NCI-H774 (cell line): Measurements from ENCODE around the gene TIGD1.
"Not testable (repeated sequence)": the region's sequence is repeated elsewhere in the genome, so short reads cannot be mapped to it uniquely, and the experiment has no call there.

Experiments
- DNase-seq: peaks from one replicate; lab custom pipeline; 2025; lab: John Stamatoyannopoulos, UW

Gene TIGD1

DNA sequence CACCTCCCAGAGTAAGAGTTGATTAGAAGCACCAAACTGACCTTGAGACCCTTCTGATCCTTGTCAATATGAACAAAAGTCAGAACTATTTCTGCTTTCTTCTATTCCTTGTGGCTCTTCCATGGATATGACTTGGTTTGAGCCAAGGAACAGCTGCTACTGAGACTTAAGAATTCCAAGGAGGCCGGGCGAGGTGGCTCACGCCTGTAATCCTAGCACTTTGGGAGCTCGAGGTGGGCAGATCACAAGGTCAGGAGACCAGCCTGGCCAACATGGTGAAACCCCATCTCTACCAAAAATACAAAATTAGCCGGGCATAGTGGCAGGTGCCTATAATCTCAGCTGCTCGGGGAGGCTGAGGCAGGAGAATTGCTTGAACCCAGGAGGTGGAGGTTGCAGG is 20.1 kb upstream of the TIGD1 start:
- not testable (repeated sequence) for DNase-seq

DNA sequence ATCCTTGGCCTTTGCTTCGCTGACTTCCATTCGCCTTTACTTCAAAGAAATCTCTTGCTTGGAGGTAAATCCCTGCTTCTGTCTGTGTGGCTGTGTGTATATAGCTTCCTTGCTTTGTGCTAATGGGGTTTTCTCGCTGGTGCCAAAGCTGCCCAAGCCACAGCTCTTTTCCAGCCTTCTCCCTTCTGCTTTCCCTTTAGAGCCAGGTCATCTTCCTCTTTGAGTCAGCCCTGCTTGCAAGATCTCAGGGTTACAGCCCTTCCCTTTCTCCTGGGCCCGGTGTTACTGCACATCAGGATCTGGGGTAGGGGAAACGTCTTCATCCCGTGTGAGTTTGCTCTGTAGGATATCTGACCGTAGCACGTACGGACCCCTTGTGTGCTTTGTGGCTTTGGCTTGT is 19.2 kb upstream of the TIGD1 start:
- DNase-seq = no peak

GRCh38 chr2:232568161-232568560 is 17.8 kb upstream of the TIGD1 start:
- DNase-seq = no peak

DNA sequence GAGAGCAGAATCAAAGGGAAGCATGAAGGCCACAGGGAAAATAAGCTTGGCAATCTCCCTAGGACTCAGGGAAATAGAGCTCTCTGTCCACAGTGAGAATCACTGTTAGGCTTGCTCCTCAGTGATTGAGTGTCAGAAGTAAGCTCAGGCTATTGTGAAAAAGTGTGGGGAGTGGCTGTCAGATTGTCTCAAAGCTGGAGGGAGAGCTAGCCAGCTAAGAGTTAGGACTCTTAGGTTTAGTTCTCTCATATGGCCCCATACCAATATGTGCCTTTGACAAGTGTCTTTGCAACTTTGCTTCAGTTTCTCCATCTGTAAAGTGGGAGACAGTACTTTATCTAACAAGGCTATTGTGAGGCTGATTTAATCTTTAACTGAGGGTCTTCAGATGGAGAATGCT is 17.4 kb upstream of the TIGD1 start:
- no peak for DNase-seq

GRCh38 chr2:232563580-232563979 is 13.2 kb upstream of the TIGD1 start:
- DNase-seq = no peak

DNA sequence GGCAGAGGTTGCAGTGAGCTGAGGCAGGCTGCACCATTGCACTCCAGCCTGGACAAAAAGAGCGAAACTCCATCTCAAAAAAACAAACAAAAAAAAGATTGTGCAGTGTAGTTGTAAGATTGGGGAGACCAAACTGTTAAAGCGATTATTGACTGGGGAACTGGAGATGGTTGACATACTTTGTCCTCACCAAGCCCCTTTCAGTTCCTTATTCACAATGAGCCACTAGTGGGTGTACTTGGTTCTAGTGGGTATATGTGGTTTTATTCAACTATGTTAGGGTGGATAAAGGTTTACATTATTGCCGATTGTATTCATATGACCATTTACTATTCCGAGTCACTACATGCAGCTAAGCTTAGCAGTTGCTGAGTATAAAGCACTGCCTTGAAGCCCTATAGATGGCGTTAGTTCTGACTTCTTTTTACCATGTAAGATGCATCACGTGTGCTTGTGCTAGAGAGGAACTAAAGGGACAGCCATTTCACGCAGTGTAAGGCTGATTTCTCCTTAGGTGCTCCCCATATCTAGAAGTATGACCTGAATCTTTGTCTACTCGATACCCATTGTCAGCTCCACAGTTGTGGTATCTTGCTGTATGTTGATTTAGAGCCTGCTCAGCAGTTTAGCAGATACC is 12.3 kb upstream of the TIGD1 start:
- DNase-seq = no peak

DNA sequence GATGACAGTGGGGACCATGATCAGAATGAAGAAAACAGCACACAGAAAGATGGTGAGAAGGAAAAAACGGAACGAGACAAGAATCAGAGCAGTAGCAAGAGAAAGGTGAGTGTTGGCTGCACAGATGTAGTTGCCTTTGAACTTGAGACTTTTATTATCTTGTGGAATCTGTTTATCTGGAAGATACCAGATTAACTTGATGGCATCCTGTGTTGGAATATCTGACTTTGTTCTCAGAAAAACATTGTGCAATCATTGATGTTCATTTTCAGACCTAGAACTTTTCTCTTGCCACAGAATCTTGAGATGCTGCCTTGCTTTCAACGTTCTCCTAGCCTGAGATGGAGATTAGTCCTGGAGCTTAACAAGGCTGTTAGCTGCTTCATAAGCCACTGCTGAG is 6.1 kb upstream of the TIGD1 start:
- no peak for DNase-seq

GRCh38 chr2:232551776-232552175 is 1.4 kb upstream of the TIGD1 start:
- DNase-seq = no peak

DNA sequence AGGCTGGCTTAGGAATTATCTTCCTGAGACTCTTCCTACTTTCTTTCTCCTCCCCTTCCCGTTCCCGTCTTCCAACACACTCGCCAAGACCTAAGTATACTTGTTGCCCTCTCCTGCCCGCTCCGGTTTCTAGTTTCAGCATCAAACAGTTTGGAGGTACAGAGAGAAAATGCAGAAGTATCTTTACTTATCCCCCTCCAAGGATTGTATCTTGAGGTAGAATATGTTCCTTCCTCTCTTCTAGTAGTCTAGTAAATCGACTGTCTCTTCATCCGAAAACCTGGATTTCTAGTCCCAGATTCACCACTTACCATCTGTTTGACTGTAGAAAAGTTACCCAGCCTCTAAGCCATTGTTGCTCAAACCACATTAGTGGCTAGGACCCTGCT is 887 bp upstream of the TIGD1 start:
- DNase-seq = no peak

DNA sequence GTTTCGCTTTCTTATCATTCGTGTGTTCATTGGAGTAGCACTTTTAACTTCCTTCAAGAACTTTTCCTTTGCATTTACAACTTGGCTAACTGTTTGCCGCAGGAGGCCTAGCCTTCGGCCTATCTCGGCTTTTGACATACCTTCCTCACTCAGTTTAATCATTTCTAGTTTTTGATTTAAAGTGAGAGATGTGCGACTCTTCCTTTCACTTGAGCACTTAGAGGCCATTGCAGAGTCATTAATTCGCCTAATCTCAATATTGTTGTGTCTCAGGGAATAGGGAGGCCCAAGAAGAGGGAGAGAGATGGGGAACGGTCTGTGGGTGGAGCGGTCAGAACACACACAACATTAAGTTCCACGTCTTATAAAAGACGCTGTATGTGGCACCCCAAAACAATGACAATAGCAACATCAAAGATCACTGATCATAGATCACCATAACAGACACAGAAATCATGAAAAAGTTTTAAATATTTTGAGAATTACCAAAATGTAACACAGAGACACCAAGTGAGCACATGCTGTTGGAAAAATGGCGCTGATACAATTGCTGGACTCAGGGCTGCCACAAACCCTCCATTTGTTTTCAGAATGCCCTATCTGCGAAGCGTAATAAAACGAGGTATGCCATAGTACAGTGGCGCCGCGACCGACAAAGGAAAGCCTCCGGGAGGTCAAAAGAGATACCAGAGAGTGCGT is 553 bp downstream of the TIGD1 start:
- peak; percentile 35 for DNase-seq

DNA sequence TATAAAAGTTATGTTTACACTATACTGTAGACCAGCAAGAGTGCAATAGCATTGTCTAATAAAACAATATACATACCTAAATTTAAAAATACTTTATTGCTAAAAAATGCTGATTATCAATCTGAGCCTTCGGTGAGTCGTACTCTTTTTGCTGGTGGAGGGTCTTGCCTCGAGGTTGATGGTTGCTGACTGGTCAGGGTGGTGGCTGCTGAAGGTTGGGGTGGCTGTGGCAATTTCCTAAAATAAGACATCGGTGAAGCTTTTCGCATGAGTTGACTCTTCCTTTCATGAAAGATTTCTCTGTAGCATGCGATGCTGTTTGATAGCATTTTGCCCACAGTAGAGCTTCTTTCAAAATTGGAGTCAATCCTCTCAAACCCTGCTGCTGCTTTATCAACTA is 2.4 kb downstream of the TIGD1 start:
- DNase-seq = no peak

DNA sequence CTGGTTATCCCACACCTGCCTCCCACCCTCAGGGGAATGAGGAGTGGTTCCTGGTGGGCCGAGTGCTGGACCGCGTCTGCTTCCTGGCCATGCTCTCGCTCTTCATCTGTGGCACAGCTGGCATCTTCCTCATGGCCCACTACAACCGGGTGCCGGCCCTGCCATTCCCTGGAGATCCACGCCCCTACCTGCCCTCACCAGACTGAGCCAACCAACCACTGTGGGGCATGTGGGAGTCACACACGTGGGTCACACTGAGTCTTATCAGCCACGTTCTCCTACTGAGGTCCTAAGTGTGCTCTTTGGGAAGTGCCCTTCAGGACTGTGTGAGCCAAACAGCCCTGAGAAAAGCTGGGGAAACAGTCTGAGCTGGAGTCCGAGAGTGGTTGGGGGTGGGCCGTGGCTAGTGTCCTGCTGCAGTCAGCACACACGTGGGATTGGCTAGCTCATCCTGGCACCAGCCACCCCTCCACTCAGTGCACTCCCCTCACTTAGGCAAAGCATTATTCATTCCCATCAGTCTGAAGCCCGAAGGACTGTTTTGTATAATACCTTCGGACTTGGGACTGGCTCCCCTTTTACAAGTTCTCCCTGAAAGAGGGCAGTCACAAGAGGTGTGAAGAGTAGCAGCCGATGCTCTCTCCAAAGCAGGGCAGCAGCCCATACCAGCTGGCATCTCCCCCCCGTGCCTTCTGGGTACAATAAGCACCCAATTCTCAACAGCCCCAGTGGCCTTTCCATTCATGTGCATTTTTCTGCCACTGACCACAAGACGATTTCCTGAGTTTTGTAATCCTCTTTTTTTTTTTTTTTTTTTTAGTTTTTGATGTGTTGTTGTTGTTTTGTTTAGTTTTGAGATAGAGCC is 4.6 kb downstream of the TIGD1 start:
- DNase-seq = no peak

DNA sequence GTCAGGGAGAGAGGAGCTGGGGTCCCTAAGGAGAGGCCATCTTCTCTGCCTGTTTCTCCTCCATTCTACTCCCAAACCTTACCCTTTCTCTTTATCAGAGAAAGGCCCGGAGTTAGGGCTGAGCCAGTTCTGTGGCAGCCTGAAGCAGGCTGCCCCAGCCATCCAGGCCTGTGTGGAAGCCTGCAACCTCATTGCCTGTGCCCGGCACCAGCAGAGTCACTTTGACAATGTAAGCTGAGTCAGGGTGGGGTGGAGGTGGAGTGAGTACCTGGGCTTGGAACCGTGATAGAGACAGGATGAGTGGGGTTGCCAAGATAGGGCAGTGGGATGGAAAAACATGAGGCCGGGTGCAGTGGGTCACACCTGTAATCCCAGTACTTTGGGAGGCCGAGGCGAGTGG is 5.7 kb downstream of the TIGD1 start:
- DNase-seq = no peak

GRCh38 chr2:232543928-232544631 is 6.3 kb downstream of the TIGD1 start:
- DNase-seq = no peak

GRCh38 chr2:232543491-232543890 is 6.9 kb downstream of the TIGD1 start:
- DNase-seq = no peak

- no peak for DNase-seq
Observed at GRCh38 chr2:232542715-232543467, 7.5 kb downstream of the TIGD1 start.

DNA sequence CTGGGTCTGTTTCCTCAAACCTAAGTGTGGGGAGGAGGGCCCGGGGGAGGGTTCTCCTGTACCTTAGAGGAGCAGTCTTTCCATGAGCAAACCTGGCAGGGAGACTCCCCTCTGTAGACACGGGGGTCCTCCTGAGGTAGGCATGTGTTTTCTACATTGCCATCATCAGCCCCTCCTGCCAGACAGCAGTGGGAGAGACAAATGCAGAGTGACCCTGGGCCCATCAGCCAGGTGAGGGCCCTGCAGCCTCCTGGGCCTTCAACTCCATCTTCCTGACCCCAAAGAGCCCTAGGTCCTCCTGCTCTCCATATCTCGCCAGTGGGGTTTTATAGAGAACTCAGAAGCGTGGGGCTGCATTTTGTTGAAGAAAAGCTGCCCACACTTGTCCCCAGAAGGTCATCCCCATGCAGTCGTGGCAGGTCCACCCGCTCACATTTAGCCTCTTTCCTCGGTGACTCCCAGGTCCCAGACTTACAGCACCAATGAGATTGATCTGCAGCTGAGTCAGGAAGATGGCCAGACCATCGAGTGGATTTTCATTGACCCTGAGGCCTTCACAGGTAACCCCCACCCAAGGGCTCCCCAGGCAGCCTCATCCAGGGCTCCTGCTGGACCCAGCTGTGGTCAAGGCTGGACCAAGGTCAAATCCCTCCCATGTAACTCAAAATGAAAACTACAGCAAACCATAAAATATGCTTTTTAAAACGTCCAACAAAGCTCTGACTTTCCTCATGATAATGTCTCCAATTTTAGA is 8.2 kb downstream of the TIGD1 start:
- no peak for DNase-seq

GRCh38 chr2:232541195-232541960 is 9.0 kb downstream of the TIGD1 start:
- no peak for DNase-seq

GRCh38 chr2:232540441-232541041 is 9.8 kb downstream of the TIGD1 start:
- no peak for DNase-seq
